GM12872 (cell line): ENCODE results near the gene LYPLAL1.

Experiments
- CTCF ChIP-seq: IDR thresholded peaks from 3 replicates; pipeline ENCODE4 v1.5.1; 2011; ENCODE audit warnings: low read depth, mild to moderate bottlenecking, low read length, moderate library complexity; ENCODE audit not compliant: insufficient read depth

LYPLAL1 gene

GRCh38 chr1:219138747-219139146 is 34.9 kb upstream of the LYPLAL1 start:
- TF ChIP-seq CTCF, result no peak

- no peak for TF ChIP-seq CTCF
Measured at GRCh38 chr1:219140303-219140877, 33.3 kb upstream of the LYPLAL1 start.

- no peak for TF ChIP-seq CTCF
Measured at GRCh38 chr1:219143735-219144134, 29.9 kb upstream of the LYPLAL1 start.

GRCh38 chr1:219144658-219145315 is 28.9 kb upstream of the LYPLAL1 start:
- TF ChIP-seq CTCF, result no peak

GRCh38 chr1:219147571-219148019 is 26.1 kb upstream of the LYPLAL1 start:
- no peak for TF ChIP-seq CTCF

GRCh38 chr1:219149009-219149577 is 24.6 kb upstream of the LYPLAL1 start:
- TF ChIP-seq CTCF, result no peak

- no peak for TF ChIP-seq CTCF
Measured at GRCh38 chr1:219149953-219150352, 23.7 kb upstream of the LYPLAL1 start.
